HepG2 (cell line): ENCODE results near the gene EXOC3L4. TPM values are rescaled to one million over a fixed set of nuclear protein-coding genes. Genes with fewer than 3 reads are reported as not detected.

Experiments used
- ARID4A ChIP-seq: sonication (generic); formaldehyde crosslinking; IDR thresholded peaks from 2 replicates; pipeline ENCODE4 v1.5.0; 2020; ENCODE audit warnings: mild to moderate bottlenecking, missing genetic modification reagents, borderline replicate concordance
- ATF4 ChIP-seq, 2 experiments: fragments of 450-650 bp in 1 of 2; sonication (generic) in 1 of 2; formaldehyde crosslinking; IDR thresholded peaks; 2 replicates each; pipeline versions ENCODE4 v1.5.0 to v1.8.0; 2020 to 2022; ENCODE audit warnings: mild to moderate bottlenecking in 1 of 2, missing genetic modification reagents in 1 of 2
- CENPBD1 ChIP-seq: sonication (generic); formaldehyde crosslinking; IDR thresholded peaks from 2 replicates; pipeline ENCODE4 v1.8.0; 2022; ENCODE audit warnings: missing genetic modification reagents, low read depth, mild to moderate bottlenecking, borderline replicate concordance
- E2F2 ChIP-seq: sonication (generic); formaldehyde crosslinking; IDR thresholded peaks from 2 replicates; pipeline ENCODE4 v1.4.0; 2020; ENCODE audit warnings: missing genetic modification reagents, borderline replicate concordance
- MXD1 ChIP-seq: sonication (generic); formaldehyde crosslinking; IDR thresholded peaks from 2 replicates; pipeline ENCODE4 v1.4.0; 2020; ENCODE audit warnings: mild to moderate bottlenecking, missing genetic modification reagents
- NAIF1 ChIP-seq: sonication (generic); formaldehyde crosslinking; IDR thresholded peaks from 2 replicates; pipeline ENCODE4 v1.5.0; 2020; ENCODE audit warnings: mild to moderate bottlenecking, missing genetic modification reagents, borderline replicate concordance
- NR1H2 ChIP-seq: sonication (generic); formaldehyde crosslinking; IDR thresholded peaks from 2 replicates; pipeline ENCODE4 v1.8.1; 2022; ENCODE audit warnings: low read depth, missing genetic modification reagents, borderline replicate concordance
- RCOR2 ChIP-seq: IDR thresholded peaks from 2 replicates; pipeline ENCODE4 v1.6.1; 2016; ENCODE audit warnings: missing biosample characterization, missing genetic modification reagents
- RFXANK ChIP-seq: IDR thresholded peaks from 2 replicates; pipeline ENCODE4 v1.6.1; 2016
- TRIM24 ChIP-seq: sonication (generic); formaldehyde crosslinking; IDR thresholded peaks from 2 replicates; pipeline ENCODE4 v1.8.0; 2022; ENCODE audit warnings: mild to moderate bottlenecking, missing genetic modification reagents
- ZFP41 ChIP-seq: sonication (generic); formaldehyde crosslinking; IDR thresholded peaks from 2 replicates; pipeline ENCODE4 v1.4.0; 2020; ENCODE audit warnings: mild to moderate bottlenecking, missing genetic modification reagents, borderline replicate concordance
- ZNF367 ChIP-seq: sonication (generic); formaldehyde crosslinking; IDR thresholded peaks from 2 replicates; pipeline ENCODE4 v1.4.0; 2020; ENCODE audit warnings: missing genetic modification reagents, borderline replicate concordance
- ZNF556 ChIP-seq: sonication (generic); formaldehyde crosslinking; IDR thresholded peaks from 2 replicates; pipeline ENCODE4 v1.4.0; 2020; ENCODE audit warnings: mild to moderate bottlenecking, missing genetic modification reagents, borderline replicate concordance
- ZNF598 ChIP-seq: sonication (generic); formaldehyde crosslinking; IDR thresholded peaks from 2 replicates; pipeline ENCODE4 v1.5.1; 2020; ENCODE audit warnings: mild to moderate bottlenecking, missing genetic modification reagents, borderline replicate concordance
- ZNF605 ChIP-seq: sonication (generic); formaldehyde crosslinking; IDR thresholded peaks from 2 replicates; pipeline ENCODE4 v1.8.0; 2022; ENCODE audit warnings: mild to moderate bottlenecking, missing genetic modification reagents
- ZNF800 ChIP-seq: sonication (generic); formaldehyde crosslinking; IDR thresholded peaks from 2 replicates; pipeline ENCODE4 v1.4.0; 2020; ENCODE audit warnings: missing genetic modification reagents
- ZNF816 ChIP-seq: sonication (generic); formaldehyde crosslinking; IDR thresholded peaks from 2 replicates; pipeline ENCODE4 v1.8.0; 2022; ENCODE audit warnings: missing genetic modification reagents, mild to moderate bottlenecking, borderline replicate concordance
- polyA plus RNA-seq, 8 experiments: library from polyadenylated mRNA; depleted of rRNA in 3 of 8; stranded (reverse) in 7 of 8; unstranded in 1 of 8; fragments of >200 nt; fragmentation: Illumina TruSeq in 4 of 8; extraction: Trizol in 4 of 8; gene quantifications; 2 replicates each; pipeline versions ENCODE4 v1.2.1 to v1.2.3, GENCODE V29; 2011 to 2016; ENCODE audit warnings: low read depth in 4 of 8, missing spikeins in 1 of 8, mixed read lengths in 1 of 8; ENCODE audit not compliant: insufficient read depth in 1 of 8
- total RNA-seq, 5 experiments: library from RNA; depleted of rRNA; stranded (reverse); fragments of >200 nt; fragmentation: Illumina TruSeq; extraction: Trizol; gene quantifications; 2 replicates each; pipeline ENCODE4 v1.2.3, GENCODE V29; 2016; ENCODE audit warnings: low read depth in 1 of 5

EXOC3L4 gene
- total and polyA plus RNA-seq, 2 of the 13 experiments (the other 11 are each of a cell fraction or from before 2014, with no cell fraction given) = 11.8 to 27.0 TPM

- TF ChIP-seq ZFP41 (no peak), MXD1 (CRISPR knock-in tag) (no peak; the same call in 1 of the 2 replicates), NAIF1 (no peak), CENPBD1 (0 out of 2 replicates have a peak, but pooled peaks have one; percentile 30), RFXANK (CRISPR knock-in tag) (0 out of 2 replicates have a peak, but pooled peaks have one; percentile 16), RCOR2 (CRISPR knock-in tag) (no peak), ZNF605 (CRISPR knock-in tag) (peak; percentile 85; the same call in 1 of the 2 replicates), ZNF556 (CRISPR knock-in tag) (no peak; the same call in 1 of the 2 replicates), TRIM24 (CRISPR knock-in tag) (0 out of 2 replicates have a peak, but pooled peaks have one; percentile 14), ZNF816 (no peak), ARID4A (CRISPR knock-in tag) (peak; percentile 89), ZNF800 (CRISPR knock-in tag) (peak; percentile 70; the same call in 1 of the 2 replicates), ZNF598 (no peak), ZNF367 (0 out of 2 replicates have a peak, but pooled peaks have one; percentile 21), E2F2 (CRISPR knock-in tag) (no peak), ATF4 (CRISPR knock-in tag; IDR thresholded peaks at IDR 0.05) (peak in 1 of 2 experiments; percentile 92; a peak in 2 of 4 replicates), NR1H2 (no peak)
Observed at GRCh38 chr14:103100281-103101121, 6.0 kb downstream of the EXOC3L4 start (continued).
